BJ (cell line): Measurements from ENCODE around the gene DISP3. TPM values are rescaled to one million over a fixed set of nuclear protein-coding genes. Genes with fewer than 3 reads are reported as not detected.

Experiments
- CTCF ChIA-PET: fragments of 350-600 bp; formaldehyde crosslinking; extraction: SDS; loops from one replicate; lab custom pipeline; 2021; ENCODE audit warnings: antibody characterized with exemption, inconsistent platforms; lab: Yijun Ruan, JAX
- POLR2A ChIA-PET: fragments of 300-600 bp; sonication (Branson Sonifier 250); formaldehyde crosslinking; extraction: SDS; loops from one replicate; lab custom pipeline; 2021; ENCODE audit warnings: antibody characterized with exemption; lab: Charles Lee
- DNase-seq: peaks from one replicate; pipeline ENCODE4 v3.0.0-alpha.2; 2011; ENCODE audit warnings: low read depth
- H3K27me3 ChIP-seq: 2 replicates; pipeline ENCODE4 v1.6.0; 2011; ENCODE audit warnings: low read length; ENCODE audit not compliant: control insufficient read depth, insufficient read depth
- H3K36me3 ChIP-seq: 2 replicates; pipeline ENCODE4 v1.5.1; 2011; ENCODE audit warnings: low read length; ENCODE audit not compliant: control insufficient read depth, insufficient read depth
- H3K4me3 ChIP-seq: 2 replicates; pipeline ENCODE4 v1.5.1; 2011; ENCODE audit warnings: low read depth, mild to moderate bottlenecking, control low read depth, low read length
- CTCF ChIP-seq: IDR thresholded peaks from 2 replicates; pipeline ENCODE4 v1.5.1; 2011; ENCODE audit warnings: low read depth, mild to moderate bottlenecking, control low read depth, inconsistent platforms, low read length, moderate library complexity; ENCODE audit not compliant: insufficient read depth
- polyA plus RNA-seq: library from polyadenylated mRNA; depleted of rRNA; stranded (reverse); fragments of >200 nt; gene quantifications from 2 replicates; pipeline ENCODE4 v1.2.3, GENCODE V29; 2011

DISP3 gene
- polyA plus RNA-seq, 1 experiment: 0.02 TPM

DNA sequence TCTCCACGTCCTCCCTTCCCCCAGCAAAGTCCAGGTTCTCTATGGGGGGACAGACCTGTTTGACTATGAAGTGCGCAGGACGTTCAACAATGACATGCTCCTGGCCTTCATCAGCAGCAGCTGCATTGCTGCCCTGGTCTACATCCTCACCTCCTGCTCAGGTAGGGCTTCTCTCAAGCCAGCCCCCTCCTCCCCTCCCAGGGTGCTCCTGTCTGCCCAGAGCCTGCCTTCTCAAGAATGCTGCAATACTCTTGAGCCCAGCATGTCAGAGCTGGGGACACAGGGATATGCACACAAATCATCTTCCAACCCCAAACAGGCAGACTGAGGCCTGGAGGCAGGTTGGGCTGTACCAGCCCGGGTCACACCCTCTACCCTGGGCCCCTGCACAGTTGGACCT is 35.4 kb downstream of the DISP3 start:
- no peak for TF ChIP-seq CTCF
- POLR2A ChIA-PET: no interaction called here
- Histone ChIP-seq H3K27me3 (no peaks in the 10 kb centered on the region), H3K4me3 (no peak overlapping the region), H3K36me3 (no peaks in the 10 kb centered on the region)
- DNase-seq: no peak
- CTCF ChIA-PET: no interaction called here

DNA sequence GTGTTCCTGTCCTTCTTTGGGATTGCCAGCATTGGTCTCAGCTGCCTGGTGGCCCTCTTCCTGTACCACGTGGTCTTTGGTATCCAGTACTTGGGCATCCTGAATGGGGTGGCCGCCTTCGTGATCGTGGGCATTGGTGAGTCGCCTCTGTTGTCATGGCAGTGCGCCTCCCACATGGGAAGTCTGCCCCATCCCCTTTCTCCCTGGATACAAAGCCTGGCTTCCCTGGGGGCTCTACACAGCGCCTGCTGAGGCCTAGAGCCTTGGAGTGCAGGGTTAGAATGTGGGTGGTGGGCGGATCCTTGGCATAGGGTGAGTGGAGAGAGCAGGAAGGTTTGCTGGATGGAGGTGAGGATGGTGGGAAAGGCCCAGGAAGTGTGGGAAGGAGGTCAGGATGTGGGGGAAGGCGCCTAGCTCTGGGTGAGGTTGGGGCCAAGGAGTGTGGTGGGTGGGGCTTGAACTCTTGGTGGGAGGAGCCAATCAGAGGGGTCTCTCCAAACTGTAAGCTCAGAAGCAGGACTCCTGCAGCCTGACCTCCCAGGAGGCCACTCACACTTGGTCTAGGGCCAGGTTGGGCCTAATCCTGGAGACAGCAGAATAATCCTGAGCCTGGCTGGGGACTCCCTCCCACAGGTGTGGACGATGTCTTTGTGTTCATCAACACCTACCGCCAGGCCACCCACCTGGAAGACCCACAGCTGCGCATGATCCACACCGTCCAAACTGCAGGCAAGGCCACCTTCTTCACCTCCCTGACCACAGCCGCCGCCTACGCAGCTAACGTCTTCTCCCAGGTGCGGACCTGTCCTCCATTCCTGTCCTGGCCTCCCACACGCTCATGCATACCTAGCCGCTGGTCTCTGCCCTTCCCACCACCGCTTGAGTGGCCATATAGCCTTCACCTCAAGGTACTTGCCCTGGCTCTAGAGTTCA is 36.7 kb downstream of the DISP3 start:
- no peak for DNase-seq
- ChIA-PET CTCF (no interaction called here), POLR2A (no interaction called here)
- H3K4me3 ChIP-seq: no peak overlapping the region
- H3K36me3 ChIP-seq: no peaks in the 10 kb centered on the region
- no peaks in the 10 kb centered on the region for H3K27me3 ChIP-seq
- TF ChIP-seq CTCF: no peak

- POLR2A ChIA-PET: no interaction called here
Measured at GRCh38 chr1:11516961-11517635, 38.1 kb downstream of the DISP3 start.

DNA sequence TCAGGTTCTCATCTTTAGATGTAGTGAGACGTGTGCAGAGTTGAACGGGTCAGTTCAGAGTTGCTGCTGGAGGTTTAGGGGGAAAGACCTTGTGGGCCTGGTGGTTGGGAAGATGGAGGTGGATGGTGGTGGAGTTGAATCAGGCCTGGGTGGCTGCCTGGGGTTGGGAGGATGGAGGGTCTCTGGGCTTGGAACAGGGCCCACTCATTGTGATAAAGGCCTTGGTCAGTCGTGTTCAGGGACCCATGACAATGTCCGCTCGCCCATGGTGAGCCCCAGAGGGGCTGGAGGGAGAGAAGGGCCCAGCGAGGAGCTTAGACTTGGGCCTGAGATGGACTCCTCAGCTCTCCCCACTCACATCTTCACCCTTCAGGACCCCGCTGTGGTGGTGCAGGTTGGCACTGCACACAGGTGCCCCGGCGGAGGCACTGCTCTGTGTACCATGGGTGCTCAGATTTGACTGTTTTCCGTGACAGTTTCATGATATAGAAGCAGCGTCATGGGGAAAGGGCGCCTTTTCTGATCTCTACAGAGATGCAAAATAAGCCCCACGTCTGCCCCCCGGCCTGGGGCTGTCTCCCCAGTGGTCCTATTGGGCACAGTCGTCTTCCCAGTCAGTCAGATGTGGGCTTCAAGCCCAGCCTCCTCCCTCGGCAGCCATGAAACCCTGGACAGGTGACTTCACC is 39.2 kb downstream of the DISP3 start:
- TF ChIP-seq CTCF: no peak
- H3K27me3 ChIP-seq: no peaks in the 10 kb centered on the region
- POLR2A ChIA-PET: no interaction called here
- no peaks in the 10 kb centered on the region for H3K36me3 ChIP-seq
- CTCF ChIA-PET: no interaction called here
- no peak for DNase-seq
- H3K4me3 ChIP-seq: no peak overlapping the region

More at GRCh38 chr1:11516961-11517635, 38.1 kb downstream of the DISP3 start:
- CTCF ChIA-PET: no interaction called here
- no peak for TF ChIP-seq CTCF
- no peaks in the 10 kb centered on the region for H3K27me3 ChIP-seq
- no peak overlapping the region for H3K4me3 ChIP-seq
- DNase-seq: no peak
- no peaks in the 10 kb centered on the region for H3K36me3 ChIP-seq
